Fibroblast of lung (primary cell): ENCODE results near the gene CARD14.

Experiments used
- EZH2 ChIP-seq: IDR thresholded peaks from 2 replicates; pipeline ENCODE4 v1.5.1; 2012; ENCODE audit warnings: low read length, control low read depth, mild to moderate bottlenecking; ENCODE audit errors: missing control alignments
- TF ChIP-seq, protein P1 (sequence below), 2 donors: IDR thresholded peaks in 1 of 2; conservative IDR thresholded peaks in 1 of 2; 1 replicate in 1 of 2; 2 replicates in 1 of 2; pipeline ENCODE4 v1.5.1; 2011 to 2012; ENCODE audit warnings: low read length in 2 of 2, control low read depth in 1 of 2, inconsistent platforms in 1 of 2, low read depth in 1 of 2, mild to moderate bottlenecking in 1 of 2

DNA sequence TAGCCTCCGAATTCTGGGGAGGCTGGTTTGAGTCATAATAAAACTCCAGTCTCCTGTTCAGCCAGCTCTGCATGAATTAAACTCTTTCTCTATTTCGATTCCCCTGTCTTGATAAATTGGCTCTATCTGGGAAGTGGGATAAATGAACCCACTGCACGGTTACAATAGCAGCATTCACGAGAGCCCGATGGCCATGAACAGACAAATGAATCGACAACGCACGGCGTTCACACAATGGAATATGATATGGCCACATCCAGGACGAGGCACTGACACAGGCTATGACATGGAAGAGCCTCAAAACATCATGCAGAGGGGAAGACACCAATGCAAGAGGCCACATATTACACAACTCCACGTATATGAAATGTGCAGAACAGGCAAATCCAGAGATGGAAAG, 5.6 kb upstream of the CARD14 start:
- TF ChIP-seq, protein P1, sequence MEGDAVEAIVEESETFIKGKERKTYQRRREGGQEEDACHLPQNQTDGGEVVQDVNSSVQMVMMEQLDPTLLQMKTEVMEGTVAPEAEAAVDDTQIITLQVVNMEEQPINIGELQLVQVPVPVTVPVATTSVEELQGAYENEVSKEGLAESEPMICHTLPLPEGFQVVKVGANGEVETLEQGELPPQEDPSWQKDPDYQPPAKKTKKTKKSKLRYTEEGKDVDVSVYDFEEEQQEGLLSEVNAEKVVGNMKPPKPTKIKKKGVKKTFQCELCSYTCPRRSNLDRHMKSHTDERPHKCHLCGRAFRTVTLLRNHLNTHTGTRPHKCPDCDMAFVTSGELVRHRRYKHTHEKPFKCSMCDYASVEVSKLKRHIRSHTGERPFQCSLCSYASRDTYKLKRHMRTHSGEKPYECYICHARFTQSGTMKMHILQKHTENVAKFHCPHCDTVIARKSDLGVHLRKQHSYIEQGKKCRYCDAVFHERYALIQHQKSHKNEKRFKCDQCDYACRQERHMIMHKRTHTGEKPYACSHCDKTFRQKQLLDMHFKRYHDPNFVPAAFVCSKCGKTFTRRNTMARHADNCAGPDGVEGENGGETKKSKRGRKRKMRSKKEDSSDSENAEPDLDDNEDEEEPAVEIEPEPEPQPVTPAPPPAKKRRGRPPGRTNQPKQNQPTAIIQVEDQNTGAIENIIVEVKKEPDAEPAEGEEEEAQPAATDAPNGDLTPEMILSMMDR (conservative IDR thresholded peaks at IDR 0.05 in 1 of 2, IDR thresholded peaks at IDR 0.05 in 1 of 2; ENCODE audit: low read depth in 1 of 2, low read length in 2 of 2): no peak
- TF ChIP-seq EZH2: no peak
